ENCODE data around the gene ENDOV. TPM values are rescaled to one million over a fixed set of nuclear protein-coding genes. Genes with fewer than 3 reads are reported as not detected.
A peak's percentile ranks its signal among the peaks of the same experiment; 100 is the strongest.

The ENDOV gene
- total and polyA plus RNA-seq, 2 of the 13 experiments (the other 11 are each of a cell fraction or from before 2014, with no cell fraction given), result 15.1 to 17.1 TPM

DNA sequence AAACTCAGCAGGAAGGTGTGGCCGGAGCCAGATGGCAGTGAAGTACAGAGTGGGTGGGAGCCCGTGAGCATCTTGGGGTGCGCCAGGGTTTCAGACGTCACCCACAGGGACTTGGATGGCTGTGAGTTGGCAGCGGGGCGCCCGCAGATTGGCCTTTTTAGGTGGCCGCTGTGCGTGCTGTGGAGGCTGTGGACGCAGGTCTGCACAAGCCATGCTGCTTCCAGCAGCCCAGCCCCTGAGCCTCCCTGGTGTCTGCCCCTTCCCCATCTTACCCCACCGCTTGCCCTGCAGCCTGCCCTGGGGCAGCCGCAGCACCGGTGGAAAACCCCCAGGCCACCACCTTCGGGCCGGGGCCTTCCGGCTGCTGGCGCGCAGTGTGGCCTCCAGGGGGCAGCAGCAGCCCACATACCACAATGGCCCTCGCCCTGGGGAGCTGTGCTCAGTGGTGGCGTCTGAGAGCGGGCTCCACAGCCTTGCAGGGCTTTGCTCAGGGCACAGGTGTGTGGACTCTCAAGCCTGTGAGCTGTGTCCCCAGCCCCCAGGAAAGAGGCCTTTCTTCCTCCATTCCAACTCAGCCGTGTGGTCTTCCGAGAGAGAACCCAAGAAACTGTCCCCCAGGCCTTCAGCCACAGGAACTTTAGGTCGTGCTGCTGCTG is 11.8 kb downstream of the ENDOV start (continued):
- TF ChIP-seq, protein P1, sequence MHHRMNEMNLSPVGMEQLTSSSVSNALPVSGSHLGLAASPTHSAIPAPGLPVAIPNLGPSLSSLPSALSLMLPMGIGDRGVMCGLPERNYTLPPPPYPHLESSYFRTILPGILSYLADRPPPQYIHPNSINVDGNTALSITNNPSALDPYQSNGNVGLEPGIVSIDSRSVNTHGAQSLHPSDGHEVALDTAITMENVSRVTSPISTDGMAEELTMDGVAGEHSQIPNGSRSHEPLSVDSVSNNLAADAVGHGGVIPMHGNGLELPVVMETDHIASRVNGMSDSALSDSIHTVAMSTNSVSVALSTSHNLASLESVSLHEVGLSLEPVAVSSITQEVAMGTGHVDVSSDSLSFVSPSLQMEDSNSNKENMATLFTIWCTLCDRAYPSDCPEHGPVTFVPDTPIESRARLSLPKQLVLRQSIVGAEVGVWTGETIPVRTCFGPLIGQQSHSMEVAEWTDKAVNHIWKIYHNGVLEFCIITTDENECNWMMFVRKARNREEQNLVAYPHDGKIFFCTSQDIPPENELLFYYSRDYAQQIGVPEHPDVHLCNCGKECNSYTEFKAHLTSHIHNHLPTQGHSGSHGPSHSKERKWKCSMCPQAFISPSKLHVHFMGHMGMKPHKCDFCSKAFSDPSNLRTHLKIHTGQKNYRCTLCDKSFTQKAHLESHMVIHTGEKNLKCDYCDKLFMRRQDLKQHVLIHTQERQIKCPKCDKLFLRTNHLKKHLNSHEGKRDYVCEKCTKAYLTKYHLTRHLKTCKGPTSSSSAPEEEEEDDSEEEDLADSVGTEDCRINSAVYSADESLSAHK (CRISPR knock-in tag; IDR thresholded peaks at IDR 0.05; ENCODE audit: borderline replicate concordance), result no peak
- TF ChIP-seq, protein P2, sequence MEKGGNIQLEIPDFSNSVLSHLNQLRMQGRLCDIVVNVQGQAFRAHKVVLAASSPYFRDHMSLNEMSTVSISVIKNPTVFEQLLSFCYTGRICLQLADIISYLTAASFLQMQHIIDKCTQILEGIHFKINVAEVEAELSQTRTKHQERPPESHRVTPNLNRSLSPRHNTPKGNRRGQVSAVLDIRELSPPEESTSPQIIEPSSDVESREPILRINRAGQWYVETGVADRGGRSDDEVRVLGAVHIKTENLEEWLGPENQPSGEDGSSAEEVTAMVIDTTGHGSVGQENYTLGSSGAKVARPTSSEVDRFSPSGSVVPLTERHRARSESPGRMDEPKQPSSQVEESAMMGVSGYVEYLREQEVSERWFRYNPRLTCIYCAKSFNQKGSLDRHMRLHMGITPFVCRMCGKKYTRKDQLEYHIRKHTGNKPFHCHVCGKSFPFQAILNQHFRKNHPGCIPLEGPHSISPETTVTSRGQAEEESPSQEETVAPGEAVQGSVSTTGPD (CRISPR knock-in tag; IDR thresholded peaks at IDR 0.05), result no peak
- TF ChIP-seq, protein P3, sequence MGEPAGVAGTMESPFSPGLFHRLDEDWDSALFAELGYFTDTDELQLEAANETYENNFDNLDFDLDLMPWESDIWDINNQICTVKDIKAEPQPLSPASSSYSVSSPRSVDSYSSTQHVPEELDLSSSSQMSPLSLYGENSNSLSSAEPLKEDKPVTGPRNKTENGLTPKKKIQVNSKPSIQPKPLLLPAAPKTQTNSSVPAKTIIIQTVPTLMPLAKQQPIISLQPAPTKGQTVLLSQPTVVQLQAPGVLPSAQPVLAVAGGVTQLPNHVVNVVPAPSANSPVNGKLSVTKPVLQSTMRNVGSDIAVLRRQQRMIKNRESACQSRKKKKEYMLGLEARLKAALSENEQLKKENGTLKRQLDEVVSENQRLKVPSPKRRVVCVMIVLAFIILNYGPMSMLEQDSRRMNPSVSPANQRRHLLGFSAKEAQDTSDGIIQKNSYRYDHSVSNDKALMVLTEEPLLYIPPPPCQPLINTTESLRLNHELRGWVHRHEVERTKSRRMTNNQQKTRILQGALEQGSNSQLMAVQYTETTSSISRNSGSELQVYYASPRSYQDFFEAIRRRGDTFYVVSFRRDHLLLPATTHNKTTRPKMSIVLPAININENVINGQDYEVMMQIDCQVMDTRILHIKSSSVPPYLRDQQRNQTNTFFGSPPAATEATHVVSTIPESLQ (CRISPR knock-in tag; conservative IDR thresholded peaks at IDR 0.05), result no peak
- TF ChIP-seq SP4 (CRISPR knock-in tag; IDR thresholded peaks at IDR 0.05) (0 out of 2 replicates have a peak, but pooled peaks have one; percentile 21), NRL (CRISPR knock-in tag; IDR thresholded peaks at IDR 0.05; ENCODE audit: borderline replicate concordance) (peak; percentile 22; the same call in 1 of the 2 replicates), ZFX (CRISPR knock-in tag; IDR thresholded peaks at IDR 0.05; ENCODE audit: low read depth) (peak; percentile 56; the same call in 1 of the 2 replicates), ZNF431 (CRISPR knock-in tag; IDR thresholded peaks at IDR 0.05; ENCODE audit: borderline replicate concordance, low read depth) (no peak), CBX1 (IDR thresholded peaks at IDR 0.05; ENCODE audit: low read depth) (peak; percentile 29), ZMYM3 (CRISPR knock-in tag; IDR thresholded peaks at IDR 0.05) (no peak), CAMTA2 (CRISPR knock-in tag; IDR thresholded peaks at IDR 0.05; ENCODE audit: borderline replicate concordance) (no peak), ZNF430 (CRISPR knock-in tag; IDR thresholded peaks at IDR 0.05) (no peak), ZNF326 (CRISPR knock-in tag; IDR thresholded peaks at IDR 0.05; ENCODE audit: borderline replicate concordance) (no peak), ZNF350 (CRISPR knock-in tag; IDR thresholded peaks at IDR 0.05; ENCODE audit: borderline replicate concordance, low read depth) (peak; percentile 78; the same call in 1 of the 2 replicates), ZNF282 (IDR thresholded peaks at IDR 0.05; ENCODE audit: partially characterized antibody) (no peak), ZNF225 (CRISPR knock-in tag; IDR thresholded peaks at IDR 0.05) (peak; percentile 44; the same call in 1 of the 2 replicates), FOXC1 (CRISPR knock-in tag; IDR thresholded peaks at IDR 0.05; ENCODE audit: borderline replicate concordance) (peak; percentile 55; the same call in 1 of the 2 replicates)
- TF ChIP-seq, protein P4, sequence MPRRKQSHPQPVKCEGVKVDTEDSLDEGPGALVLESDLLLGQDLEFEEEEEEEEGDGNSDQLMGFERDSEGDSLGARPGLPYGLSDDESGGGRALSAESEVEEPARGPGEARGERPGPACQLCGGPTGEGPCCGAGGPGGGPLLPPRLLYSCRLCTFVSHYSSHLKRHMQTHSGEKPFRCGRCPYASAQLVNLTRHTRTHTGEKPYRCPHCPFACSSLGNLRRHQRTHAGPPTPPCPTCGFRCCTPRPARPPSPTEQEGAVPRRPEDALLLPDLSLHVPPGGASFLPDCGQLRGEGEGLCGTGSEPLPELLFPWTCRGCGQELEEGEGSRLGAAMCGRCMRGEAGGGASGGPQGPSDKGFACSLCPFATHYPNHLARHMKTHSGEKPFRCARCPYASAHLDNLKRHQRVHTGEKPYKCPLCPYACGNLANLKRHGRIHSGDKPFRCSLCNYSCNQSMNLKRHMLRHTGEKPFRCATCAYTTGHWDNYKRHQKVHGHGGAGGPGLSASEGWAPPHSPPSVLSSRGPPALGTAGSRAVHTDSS (CRISPR knock-in tag; conservative IDR thresholded peaks at IDR 0.05), result no peak
- TF ChIP-seq, protein P5, sequence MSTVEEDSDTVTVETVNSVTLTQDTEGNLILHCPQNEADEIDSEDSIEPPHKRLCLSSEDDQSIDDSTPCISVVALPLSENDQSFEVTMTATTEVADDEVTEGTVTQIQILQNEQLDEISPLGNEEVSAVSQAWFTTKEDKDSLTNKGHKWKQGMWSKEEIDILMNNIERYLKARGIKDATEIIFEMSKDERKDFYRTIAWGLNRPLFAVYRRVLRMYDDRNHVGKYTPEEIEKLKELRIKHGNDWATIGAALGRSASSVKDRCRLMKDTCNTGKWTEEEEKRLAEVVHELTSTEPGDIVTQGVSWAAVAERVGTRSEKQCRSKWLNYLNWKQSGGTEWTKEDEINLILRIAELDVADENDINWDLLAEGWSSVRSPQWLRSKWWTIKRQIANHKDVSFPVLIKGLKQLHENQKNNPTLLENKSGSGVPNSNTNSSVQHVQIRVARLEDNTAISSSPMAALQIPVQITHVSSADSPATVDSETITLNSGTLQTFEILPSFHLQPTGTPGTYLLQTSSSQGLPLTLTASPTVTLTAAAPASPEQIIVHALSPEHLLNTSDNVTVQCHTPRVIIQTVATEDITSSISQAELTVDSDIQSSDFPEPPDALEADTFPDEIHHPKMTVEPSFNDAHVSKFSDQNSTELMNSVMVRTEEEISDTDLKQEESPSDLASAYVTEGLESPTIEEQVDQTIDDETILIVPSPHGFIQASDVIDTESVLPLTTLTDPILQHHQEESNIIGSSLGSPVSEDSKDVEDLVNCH (CRISPR knock-in tag; IDR thresholded peaks at IDR 0.05), result no peak
